Measurements from ENCODE around the gene SLC6A20.

- TF ChIP-seq, protein P1, sequence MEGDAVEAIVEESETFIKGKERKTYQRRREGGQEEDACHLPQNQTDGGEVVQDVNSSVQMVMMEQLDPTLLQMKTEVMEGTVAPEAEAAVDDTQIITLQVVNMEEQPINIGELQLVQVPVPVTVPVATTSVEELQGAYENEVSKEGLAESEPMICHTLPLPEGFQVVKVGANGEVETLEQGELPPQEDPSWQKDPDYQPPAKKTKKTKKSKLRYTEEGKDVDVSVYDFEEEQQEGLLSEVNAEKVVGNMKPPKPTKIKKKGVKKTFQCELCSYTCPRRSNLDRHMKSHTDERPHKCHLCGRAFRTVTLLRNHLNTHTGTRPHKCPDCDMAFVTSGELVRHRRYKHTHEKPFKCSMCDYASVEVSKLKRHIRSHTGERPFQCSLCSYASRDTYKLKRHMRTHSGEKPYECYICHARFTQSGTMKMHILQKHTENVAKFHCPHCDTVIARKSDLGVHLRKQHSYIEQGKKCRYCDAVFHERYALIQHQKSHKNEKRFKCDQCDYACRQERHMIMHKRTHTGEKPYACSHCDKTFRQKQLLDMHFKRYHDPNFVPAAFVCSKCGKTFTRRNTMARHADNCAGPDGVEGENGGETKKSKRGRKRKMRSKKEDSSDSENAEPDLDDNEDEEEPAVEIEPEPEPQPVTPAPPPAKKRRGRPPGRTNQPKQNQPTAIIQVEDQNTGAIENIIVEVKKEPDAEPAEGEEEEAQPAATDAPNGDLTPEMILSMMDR (IDR thresholded peaks at IDR 0.05), result no peak
- no peak for TF ChIP-seq POLR2A (IDR thresholded peaks at IDR 0.05)
Measured at GRCh38 chr3:45730409-45731154, 65.8 kb downstream of the SLC6A20 start.
